ACC112 (cell line): ENCODE data around the gene COQ5.
"Not testable (repeated sequence)": the region's sequence is repeated elsewhere in the genome, so short reads cannot be mapped to it uniquely, and the experiment has no call there.

Experiments used
- H2AFZ ChIP-seq: fragments of 200-600 bp; sonication (generic); one replicate; pipeline ENCODE4 v1.6.0; 2017; ENCODE audit warnings: antibody characterized with exemption, low read length; ENCODE audit not compliant: unreplicated experiment
- H3K27ac ChIP-seq: fragments of 200-600 bp; sonication (generic); 2 replicates; pipeline ENCODE4 v1.5.1; 2014; ENCODE audit warnings: low read depth, mild to moderate bottlenecking, antibody characterized with exemption, low read length, moderate library complexity
- H3K27me3 ChIP-seq: fragments of 200-600 bp; sonication (generic); 2 replicates; pipeline ENCODE4 v1.6.1; 2014; ENCODE audit warnings: mild to moderate bottlenecking, antibody characterized with exemption, low read length, moderate library complexity, mixed read lengths; ENCODE audit not compliant: insufficient read depth
- H3K36me3 ChIP-seq: fragments of 200-600 bp; sonication (generic); 2 replicates; pipeline ENCODE4 v1.6.1; 2016; ENCODE audit warnings: mild to moderate bottlenecking, antibody characterized with exemption, low read length, moderate library complexity, mixed read lengths; ENCODE audit not compliant: insufficient read depth
- H3K4me1 ChIP-seq: fragments of 200-600 bp; sonication (generic); one replicate; pipeline ENCODE4 v1.6.1; 2016; ENCODE audit warnings: low read length, mixed read lengths; ENCODE audit not compliant: insufficient read depth, unreplicated experiment, control insufficient read depth
- H3K4me3 ChIP-seq: fragments of 200-600 bp; sonication (generic); 2 replicates; pipeline ENCODE4 v1.5.1; 2014; ENCODE audit warnings: mild to moderate bottlenecking, low read depth, low read length
- H3K79me2 ChIP-seq: fragments of 200-600 bp; sonication (generic); one replicate; pipeline ENCODE4 v1.6.0; 2016; ENCODE audit warnings: low read length; ENCODE audit not compliant: control insufficient read depth, unreplicated experiment, insufficient read depth

Gene COQ5

GRCh38 chr12:120540445-120540844 is 11.5 kb upstream of the COQ5 start:
- H3K27me3 ChIP-seq: no peaks in the 10 kb centered on the region
- H3K79me2 ChIP-seq: peaks cover 93% of the 10 kb centered on the region
- H3K27ac ChIP-seq: peak overlapping the region; percentile 14; the same call in 1 of the 2 replicates
- H3K36me3 ChIP-seq: peaks cover 18% of the 10 kb centered on the region
- no peak overlapping the region for H2AFZ ChIP-seq
- no peak overlapping the region for H3K4me3 ChIP-seq
- H3K4me1 ChIP-seq: peaks cover 61% of the 10 kb centered on the region

DNA sequence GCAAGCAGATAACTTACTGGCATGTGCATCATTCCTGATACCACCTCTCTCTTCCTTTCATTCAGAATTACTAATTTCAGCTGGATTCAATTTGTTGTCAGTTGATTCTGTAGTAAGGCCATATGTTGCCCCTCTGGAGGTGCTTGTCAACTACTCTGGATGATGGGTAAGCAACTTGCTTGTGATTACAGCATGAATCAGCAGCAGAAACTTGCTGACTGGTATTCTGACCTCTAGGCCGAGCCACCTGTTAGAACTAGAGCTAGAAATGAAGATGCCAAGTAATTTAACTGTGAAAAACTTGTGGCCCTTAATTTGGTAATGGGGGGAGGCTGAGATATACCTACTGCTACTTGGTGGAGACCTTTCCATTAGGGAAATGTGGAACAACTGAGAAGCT is 10.3 kb upstream of the COQ5 start:
- peaks cover 97% of the 10 kb centered on the region for H3K79me2 ChIP-seq
- H3K4me3 ChIP-seq: peak overlapping the region; percentile 62
- peak overlapping the region; percentile 74 for H3K27ac ChIP-seq
- H3K27me3 ChIP-seq: no peaks in the 10 kb centered on the region
- H3K4me1 ChIP-seq: peaks cover 52% of the 10 kb centered on the region
- H2AFZ ChIP-seq: no peak overlapping the region
- peaks cover 18% of the 10 kb centered on the region; the same call in 1 of the 2 replicates for H3K36me3 ChIP-seq

DNA sequence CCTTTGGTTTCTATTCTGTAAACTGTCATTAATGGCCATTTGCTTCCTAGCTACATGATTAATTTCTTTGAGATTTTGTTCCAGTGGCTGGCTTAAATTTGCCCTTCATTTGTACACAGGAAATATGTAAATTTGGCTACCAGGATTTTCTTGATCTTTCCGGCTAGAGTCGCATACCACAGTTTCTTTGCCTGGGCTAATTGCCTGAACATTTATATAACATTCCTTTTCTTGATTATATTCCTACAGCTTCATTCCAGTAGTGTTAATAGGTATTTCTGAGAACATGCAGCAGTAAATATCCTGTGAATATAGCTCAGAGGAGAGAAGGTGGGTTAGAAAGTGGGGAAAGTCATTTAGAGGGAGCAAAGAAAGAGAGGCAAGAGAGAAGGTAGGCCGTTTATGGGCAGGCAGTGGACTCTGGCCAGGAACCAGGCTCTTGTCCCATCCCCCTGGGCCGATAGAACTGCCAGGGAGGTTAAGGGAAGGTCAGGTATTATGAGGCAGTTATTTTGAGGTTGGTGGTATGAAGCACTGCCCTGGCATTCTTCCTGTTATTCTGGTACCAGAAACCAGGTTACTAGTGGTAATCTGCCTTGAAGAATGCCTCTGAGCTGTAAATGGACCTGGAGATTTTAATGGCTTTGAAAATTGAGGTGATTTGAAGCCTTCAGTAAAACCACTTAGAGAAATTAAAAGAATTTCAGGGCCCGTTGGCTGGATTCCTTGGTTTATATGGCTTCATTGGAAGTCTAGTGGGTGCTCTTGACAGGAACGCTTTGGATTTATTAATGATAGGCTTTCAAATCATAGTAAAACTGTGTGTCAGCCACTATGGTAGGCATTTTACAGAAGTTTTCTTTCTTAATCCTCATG is 9.6 kb upstream of the COQ5 start:
- Histone ChIP-seq H2AFZ (no peak overlapping the region), H3K4me1 (peaks cover 50% of the 10 kb centered on the region), H3K79me2 (peaks cover 91% of the 10 kb centered on the region), H3K27me3 (no peaks in the 10 kb centered on the region), H3K27ac (peak overlapping the region; percentile 74), H3K36me3 (peaks cover 18% of the 10 kb centered on the region; the same call in 1 of the 2 replicates), H3K4me3 (peak overlapping the region; percentile 62)

GRCh38 chr12:120537856-120538220 is 8.9 kb upstream of the COQ5 start:
- Histone ChIP-seq H3K36me3 (peaks cover 18% of the 10 kb centered on the region; the same call in 1 of the 2 replicates), H3K27me3 (no peaks in the 10 kb centered on the region), H3K4me3 (peak overlapping the region; percentile 62), H3K79me2 (peaks cover 84% of the 10 kb centered on the region), H2AFZ (no peak overlapping the region), H3K27ac (peak overlapping the region; percentile 74), H3K4me1 (peaks cover 50% of the 10 kb centered on the region)

GRCh38 chr12:120536064-120536791 is 7.3 kb upstream of the COQ5 start:
- peaks cover 18% of the 10 kb centered on the region; the same call in 1 of the 2 replicates for H3K36me3 ChIP-seq
- no peak overlapping the region for H3K27ac ChIP-seq
- H3K4me3 ChIP-seq: peak overlapping the region; percentile 87
- no peak overlapping the region for H2AFZ ChIP-seq
- peaks cover 69% of the 10 kb centered on the region for H3K79me2 ChIP-seq
- H3K27me3 ChIP-seq: no peaks in the 10 kb centered on the region
- H3K4me1 ChIP-seq: peaks cover 50% of the 10 kb centered on the region

- Histone ChIP-seq H3K79me2 (peaks cover 58% of the 10 kb centered on the region), H3K4me1 (peaks cover 43% of the 10 kb centered on the region), H3K36me3 (peaks cover 18% of the 10 kb centered on the region; the same call in 1 of the 2 replicates), H3K27ac (peak overlapping the region; percentile 53), H2AFZ (peak overlapping the region; percentile 63), H3K4me3 (peak overlapping the region; percentile 87), H3K27me3 (no peaks in the 10 kb centered on the region)
These were observed 6.0 kb upstream of the COQ5 start for GRCh38 chr12:120534703-120535655.

DNA sequence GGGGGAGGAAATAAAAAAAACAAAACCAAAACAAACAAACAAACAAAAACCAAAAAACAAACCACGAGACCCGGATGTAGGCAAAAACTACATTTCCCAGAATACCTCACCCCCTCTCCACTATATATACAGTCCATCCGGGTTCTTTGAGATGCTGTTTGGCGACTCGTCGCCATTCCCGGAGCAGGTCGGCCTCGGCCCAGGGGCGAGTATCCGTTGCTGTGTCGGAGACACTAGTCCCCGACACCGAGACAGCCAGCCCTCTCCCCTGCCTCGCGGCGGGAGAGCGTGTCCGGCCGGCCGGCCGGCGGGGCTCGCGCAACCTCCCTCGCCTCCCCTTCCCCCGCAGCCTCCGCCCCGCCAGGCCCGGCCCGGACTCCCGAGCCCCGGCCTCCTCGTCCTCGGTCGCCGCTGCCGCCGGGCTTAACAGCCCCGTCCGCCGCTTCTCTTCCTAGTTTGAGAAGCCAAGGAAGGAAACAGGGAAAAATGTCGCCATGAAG is 5.3 kb upstream of the COQ5 start, which contains the start of gene RNF10:
TSS of gene RNF10 (plus strand) at position 154 of the 500 bp plus-strand sequence. CDS start 456 bp downstream, outside the sequence.
- Histone ChIP-seq H3K27me3 (no peaks in the 10 kb centered on the region), H3K4me1 (peaks cover 43% of the 10 kb centered on the region), H2AFZ (peak within 1 kb of the TSS; percentile 63), H3K4me3 (peak within 1 kb of the TSS; percentile 87), H3K27ac (peak within 1 kb of the TSS; percentile 53), H3K79me2 (peaks cover 51% of the 10 kb centered on the region), H3K36me3 (peaks cover 18% of the 10 kb centered on the region; the same call in 1 of the 2 replicates)

GRCh38 chr12:120532701-120533238 is 3.8 kb upstream of the COQ5 start:
- H3K4me1 ChIP-seq: peaks cover 28% of the 10 kb centered on the region
- H3K27ac ChIP-seq: no peak overlapping the region
- H3K36me3 ChIP-seq: peaks cover 16% of the 10 kb centered on the region; the same call in 1 of the 2 replicates
- peaks cover 42% of the 10 kb centered on the region for H3K79me2 ChIP-seq
- no peak overlapping the region for H3K4me3 ChIP-seq
- no peaks in the 10 kb centered on the region for H3K27me3 ChIP-seq
- no peak overlapping the region for H2AFZ ChIP-seq

- H2AFZ ChIP-seq, H3K36me3 ChIP-seq, H3K27me3 ChIP-seq, H3K27ac ChIP-seq: not testable (repeated sequence)
- Histone ChIP-seq H3K4me3 (peak overlapping the region; percentile 75; the same call in 1 of the 2 replicates), H3K4me1 (peaks cover 14% of the 10 kb centered on the region), H3K79me2 (peaks cover 21% of the 10 kb centered on the region)
These were observed 1.4 kb upstream of the COQ5 start for GRCh38 chr12:120530418-120530761.
